Germinal center (tissue), 1 donor: Measurements from ENCODE around the gene SGMS1.

Experiments used
- DNase-seq: peaks from one replicate; pipeline ENCODE4 v3.0.0; 2012; ENCODE audit warnings: mixed read lengths, low spot score

SGMS1 gene

DNA sequence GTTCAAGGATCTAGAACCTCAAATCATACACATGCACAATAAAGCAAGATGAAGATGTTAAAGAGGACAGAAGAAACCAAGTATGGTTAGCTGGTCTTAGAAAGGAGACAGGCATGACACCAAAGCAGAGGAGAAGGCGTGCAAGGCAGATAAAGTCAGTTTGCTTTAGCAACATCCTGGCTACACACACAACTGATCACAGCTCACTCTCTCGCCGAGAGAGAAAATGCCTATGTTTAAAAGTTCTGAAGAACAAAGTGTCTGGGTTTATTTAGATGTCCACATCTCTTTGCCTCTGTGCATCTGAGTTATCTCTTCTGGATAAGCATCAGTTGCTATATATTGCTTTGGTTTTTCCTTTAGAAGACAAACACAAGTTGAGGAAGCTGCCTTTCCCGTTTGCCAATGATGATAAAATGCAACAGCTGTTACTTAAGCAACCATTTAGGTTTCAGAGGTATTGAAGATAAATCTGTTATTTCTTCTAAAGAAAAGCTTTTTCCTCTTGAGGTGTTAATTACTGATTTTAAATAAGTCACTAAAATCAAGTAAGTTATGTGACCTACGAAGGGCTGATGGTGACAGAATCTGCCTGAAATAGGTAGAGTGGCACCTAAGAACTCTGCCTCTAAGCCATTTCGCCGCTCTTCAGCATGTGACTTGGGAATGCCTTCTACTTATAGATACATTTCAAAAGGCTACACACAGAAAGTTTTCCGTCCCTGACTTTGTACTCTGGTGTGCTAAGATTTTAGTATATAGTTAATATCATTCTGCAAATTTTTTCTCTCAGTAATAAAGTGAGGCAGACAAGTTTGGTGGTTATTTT lies 226.2 kb downstream of the SGMS1 start:
- no peak for DNase-seq

DNA sequence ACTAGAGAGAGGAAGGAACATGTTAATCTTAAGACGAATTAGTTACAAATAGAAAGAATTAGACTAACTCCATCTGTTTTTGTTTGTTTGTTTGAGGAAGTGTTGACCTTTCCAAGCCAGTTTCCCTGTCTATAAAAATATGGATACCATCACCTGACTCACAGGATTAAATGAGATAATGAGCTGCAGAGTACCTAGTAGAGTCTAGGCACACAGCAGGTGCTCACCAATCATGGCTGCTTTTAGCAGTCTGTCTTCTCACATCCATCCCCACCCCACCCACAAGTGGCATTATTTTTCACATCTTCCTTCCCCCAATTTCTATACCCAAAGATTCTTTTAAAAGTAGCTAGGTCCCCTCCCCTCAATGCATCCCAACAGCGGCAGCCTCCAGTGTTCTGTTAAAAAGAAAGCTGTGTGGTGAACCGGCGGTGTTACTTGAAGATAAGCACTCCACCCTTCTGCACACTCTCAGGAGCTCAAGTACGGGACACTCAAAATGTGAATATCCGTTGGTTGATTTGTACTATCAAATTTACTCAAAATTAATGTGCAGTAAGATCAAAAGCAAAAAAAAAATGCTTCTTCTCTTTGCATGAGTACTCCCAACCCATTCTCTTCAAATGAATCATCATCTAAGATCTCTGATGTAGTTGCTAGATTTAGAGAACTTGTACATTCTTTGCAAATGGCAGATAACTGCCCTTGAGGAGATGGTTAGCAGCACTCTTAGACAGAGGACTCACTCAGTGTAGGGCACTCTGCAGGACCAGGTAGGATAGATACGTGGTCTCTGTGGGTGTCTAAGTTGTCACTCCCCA lies 227.1 kb downstream of the SGMS1 start:
- DNase-seq: no peak

DNA sequence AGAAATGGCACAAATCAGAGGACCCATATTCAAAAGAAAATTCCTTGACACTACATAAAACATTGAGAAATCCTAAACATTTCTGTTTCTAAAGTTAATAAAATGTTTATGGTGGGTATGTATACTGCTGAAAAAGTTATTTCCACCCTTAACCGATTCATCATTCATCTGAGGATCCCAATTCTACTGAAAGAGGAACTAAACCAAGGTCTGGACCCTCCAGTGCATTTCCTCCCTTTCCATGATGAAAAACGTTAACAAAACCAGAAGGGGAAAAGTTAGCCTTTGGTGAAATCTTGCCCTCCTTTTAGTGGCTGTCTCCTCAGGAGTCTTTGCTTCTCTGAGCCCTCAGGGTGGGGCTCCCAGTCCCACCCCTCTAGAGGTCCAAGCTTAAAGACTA lies 227.9 kb downstream of the SGMS1 start:
- no peak for DNase-seq

DNA sequence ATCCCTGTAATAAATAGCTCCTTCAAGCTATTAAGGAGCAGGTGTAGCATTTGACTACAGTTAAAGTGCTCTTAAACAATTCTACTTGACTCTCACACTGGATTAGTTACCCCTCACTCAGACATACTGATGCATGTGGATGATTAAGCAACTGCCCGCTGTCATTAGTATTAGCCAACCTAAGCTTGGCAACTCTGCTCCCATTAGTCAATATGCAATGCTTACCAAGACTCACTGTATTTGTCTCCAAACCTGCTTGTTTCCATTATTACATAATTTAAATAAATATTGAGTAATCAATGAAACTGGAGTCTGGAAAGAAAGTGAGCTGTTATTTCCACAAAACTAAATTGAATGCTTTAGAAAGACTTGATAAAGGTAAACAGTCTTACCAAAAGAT lies 228.5 kb downstream of the SGMS1 start:
- DNase-seq: no peak

DNA sequence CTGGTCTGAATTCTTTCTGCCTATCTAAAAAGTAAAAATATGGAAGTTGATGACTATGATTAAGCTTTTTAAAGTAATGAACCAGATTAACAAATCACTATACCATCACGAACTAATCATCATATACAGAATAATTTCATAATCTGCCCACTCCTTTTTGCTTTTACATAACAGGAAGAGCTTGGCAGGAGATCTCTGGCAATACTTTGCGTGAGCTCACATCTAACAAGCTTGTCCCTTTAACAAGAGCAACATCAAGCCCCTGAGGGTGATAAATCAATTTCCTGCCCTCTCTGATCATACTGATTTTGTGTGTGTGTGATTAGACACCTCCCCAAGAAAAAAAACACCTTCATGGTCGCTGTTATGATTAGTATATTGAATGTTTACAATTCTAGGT lies 228.9 kb downstream of the SGMS1 start:
- no peak for DNase-seq

DNA sequence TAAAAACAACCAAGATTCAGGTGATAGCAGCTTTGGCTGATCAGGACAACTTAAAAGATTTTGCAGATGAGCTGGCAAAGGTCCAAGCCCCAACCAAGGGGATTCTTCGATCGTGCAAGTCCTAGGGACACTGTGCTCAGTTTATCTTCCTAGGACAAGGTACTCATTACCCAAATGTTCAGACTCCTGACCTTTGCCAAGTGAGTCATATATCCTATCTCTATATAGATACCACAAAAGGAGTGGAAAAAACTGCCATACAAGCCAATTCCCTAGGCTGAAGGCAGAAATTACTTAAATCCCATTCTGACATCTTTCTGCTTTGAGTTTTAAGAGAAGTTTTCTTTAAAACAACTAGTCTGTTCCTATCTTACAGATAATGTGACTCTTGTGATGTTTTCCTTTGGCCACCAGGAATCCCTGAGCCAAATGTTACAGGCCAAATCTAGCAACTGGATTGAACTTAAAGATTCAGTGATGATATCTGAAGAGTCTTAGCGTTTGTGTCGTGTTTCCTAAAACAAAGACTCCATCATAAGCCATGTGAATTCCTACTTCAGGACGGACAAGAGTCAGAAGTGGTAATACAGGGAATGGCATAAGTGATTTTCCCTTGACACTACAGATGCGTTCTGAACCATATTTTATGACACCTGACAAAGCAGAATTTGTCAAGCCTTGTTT lies 229.8 kb downstream of the SGMS1 start:
- no peak for DNase-seq

DNA sequence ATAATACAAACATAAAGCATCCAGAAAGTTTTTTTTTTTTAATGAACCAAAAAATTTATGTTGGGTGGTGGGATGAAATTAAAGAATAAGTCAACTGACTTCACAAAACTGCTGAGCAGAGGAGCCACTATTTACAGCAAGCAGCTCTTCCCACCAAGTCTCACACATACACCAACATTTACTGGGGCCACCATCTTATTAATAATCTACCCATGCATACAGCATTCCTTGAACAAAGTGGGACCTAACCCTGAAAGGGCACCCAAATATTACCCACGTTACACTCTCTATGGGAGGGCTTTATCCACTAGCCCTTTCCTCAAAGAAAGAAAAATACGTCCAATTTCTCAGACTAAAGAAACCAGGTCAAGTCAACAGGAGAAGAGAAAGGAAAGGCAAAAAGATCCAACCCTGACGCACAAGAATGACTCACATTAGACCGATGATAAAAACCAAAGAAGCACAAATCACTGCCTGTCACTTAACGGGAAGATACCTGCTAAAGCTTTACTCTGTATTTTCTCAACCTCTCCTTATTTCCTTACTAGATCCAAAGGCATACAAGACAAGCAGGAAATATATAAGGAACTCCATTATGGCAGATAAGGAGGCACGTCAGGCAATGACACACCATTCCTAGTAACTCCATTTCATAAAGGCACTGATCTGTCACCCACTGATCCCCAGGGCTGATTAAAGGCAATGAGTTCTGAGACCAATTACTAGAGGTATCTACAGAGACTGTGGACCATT lies 230.6 kb downstream of the SGMS1 start:
- no peak for DNase-seq

DNA sequence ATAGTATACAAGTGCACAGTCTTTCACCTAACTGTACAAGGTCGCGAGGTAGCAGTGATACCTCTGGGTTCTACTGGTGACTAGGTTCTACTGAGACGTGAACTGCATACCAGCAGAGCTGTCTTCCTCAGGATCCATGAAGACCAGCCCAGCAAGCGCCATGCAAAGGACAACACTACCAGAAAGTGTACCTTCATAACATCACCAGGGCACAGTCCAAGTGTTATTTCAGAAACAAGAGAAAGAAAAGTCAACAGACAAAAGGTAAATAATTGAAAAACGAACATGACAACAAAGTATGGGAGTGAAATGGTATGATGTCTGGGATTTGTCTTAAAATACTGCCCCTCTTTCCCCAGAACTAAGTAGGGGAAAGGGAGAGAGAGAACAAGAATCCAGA lies 231.3 kb downstream of the SGMS1 start:
- no peak for DNase-seq

DNA sequence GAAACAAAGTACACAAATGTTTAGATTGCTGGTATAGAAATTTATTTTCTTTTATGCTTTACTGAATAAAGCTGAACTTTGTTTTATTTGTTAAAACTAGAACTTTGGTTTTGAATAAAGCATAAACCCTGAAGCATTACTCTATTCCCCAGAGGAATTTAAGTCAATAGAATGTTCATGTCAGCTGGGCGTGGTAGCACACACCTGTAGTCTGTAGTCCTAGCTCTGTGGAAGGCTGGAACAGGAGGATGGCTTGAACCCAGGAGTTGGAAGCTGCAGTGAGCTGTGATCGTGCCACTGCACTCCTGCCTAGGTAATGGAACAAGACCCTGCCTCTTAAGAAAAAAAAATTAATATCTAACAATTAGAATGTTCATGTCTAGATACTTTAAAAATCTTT lies 233.5 kb downstream of the SGMS1 start:
- no peak for DNase-seq

DNA sequence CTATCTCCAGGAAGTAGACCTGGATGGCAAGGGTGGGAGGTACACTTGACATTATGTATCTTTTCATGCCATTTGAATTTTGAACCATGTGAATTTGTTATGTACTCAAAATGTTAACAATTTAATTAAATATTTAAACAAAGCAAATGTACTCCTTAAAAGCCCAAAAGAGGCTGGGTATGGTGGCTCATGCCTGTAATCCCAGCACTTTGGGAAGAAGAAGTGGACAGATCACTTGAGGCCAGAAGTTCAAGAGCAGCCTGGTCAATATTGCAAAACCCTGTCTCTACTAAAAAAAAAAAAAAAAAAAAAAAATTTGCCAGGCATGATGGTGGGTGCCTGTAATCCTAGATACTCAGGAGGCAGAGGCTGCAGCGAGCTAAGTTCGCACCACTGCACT lies 235.6 kb downstream of the SGMS1 start:
- no peak for DNase-seq

DNA sequence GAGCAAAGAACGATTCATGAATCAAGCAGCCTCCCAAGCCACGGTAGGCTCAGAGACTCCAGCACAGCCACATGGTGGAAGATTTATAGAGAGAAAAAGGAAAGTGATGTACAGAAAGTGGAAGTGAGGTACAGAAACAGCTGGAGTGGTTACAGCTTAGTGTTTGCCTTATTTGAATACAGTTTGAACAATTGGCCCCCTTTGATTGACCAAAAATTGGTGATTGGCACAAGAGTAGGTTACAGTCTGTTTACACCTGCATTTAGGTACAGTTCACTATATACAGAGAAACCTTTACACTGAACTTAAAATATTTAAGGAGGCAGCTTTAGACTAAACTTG lies 236.1 kb downstream of the SGMS1 start:
- no peak for DNase-seq

DNA sequence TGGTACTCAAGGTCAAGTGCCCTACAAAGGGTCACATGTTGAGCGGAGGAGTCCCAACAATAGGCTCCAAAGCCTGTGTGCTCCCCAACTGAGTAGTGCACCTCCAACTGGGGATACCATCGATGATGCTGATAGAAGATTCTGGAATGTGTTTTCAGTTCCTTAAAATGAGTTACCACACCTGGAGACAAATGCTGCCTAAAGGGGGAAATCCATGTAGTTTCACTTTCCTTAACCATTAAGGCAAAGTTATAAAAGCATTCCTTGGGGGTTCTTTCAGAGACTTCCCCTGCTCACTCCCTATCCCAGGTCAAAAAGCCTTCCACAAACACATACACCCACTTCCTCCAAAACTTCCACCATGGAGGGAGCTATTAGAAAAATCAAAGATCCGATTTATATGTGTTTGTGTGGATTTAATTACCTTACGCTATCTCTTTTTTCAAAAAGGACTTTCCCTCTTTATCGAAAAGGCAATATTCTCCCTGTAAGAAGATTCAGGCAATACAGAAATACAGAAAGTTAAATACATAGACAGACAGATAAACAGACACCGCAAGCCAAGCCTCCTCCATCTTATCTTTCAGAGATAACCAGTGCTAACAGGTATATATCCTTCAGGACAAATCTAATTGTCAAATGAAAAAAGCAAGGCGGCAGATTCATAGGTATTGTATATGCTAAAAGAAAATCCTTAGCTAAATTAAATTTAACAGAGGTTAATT lies 236.6 kb downstream of the SGMS1 start:
- no peak for DNase-seq

DNA sequence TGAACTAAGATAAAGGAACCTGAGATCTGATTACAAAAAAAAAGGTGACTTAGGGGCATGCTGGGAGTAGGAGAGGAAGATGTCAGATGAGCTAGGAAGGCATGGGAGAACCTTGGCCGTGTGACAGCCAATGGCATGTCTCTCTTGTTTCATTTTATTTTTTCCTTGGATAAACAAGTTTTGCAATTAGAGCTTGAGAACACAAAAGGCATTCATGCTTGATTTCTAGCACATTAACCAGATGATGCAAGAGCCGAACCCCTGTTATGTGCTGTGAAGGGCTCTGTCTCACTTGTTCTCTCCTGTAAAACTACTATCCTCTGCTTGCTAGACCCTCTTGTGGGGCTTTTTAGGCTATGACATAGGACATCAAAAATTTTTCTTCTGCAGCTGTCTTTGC lies 238.1 kb downstream of the SGMS1 start:
- DNase-seq: no peak

DNA sequence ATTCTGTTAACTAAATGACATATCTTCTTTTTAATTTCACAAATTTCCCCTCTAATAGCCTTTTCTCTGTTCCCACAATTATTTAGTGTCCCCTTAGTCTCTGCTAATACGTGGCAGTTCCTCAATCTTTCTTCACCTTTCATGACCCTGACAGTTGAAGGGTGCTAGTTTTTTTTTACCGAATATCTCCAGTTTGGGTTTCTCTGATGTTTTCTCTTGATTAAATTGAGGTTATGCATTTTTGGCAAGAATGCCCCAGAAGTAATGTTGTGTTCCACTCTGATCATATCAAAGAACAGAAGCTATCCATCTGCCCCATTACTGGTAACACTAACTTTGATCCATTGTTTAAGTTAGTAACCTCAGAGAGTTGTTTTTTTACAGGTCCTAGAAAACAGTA lies 238.9 kb downstream of the SGMS1 start:
- DNase-seq: no peak

DNA sequence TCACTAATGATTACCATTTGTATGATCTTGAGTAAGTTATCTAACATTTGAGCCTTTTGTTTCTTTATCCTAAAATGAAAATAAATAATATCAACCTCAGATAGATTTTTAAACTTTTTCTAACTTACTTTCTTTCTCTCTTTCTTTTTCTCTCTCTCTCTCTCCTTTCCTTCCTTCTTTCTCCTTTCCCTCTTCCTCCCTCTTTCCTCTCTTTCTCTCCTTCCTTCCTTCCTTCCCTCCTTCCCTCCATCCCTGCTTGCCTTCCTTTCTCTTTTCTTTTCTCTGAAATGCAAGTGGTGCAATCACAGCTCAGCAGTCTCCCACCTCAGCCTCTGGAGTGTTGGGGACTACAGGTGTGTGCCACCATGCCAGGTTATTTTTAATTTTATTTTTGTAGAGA lies 239.5 kb downstream of the SGMS1 start:
- no peak for DNase-seq

DNA sequence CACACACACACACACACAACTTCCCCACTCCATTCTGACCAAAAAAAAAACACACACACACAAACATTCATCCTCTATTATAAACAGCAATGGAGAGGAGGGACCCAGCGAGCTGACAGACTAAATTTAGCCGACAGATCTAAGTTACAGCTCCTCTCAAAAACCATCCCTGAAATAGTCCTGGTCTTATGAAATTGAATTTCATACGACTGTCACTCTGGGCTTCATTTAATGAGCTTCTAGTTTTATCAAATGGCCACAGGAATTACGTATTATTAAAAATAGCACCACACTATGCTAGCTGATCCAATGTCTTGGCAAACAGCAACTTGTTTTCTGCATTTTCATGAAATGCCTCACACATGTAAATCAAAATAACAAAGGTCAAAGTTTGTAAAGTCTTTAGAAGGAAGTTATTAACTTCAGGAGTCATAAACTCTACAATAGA lies 241.2 kb downstream of the SGMS1 start:
- DNase-seq: no peak

DNA sequence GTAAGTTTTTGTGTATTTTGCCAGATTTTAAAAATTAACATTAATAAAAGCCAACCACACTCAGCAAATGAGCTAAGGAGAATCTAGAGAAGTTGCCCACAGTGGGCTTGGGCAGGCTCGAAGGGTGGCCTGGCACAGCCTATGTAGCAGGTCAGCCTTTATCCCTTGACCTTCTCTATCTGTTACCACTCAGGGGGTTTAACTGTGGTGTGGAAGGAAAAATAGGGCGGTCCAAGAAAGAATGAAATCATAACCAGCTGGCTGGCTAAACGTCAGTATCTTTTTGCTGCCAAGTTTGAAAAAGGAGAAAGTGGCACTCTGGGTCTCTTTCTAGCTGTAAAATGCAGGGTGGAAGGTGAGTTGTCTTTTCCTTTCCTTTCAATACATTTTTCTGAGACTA lies 242.1 kb downstream of the SGMS1 start:
- no peak for DNase-seq

DNA sequence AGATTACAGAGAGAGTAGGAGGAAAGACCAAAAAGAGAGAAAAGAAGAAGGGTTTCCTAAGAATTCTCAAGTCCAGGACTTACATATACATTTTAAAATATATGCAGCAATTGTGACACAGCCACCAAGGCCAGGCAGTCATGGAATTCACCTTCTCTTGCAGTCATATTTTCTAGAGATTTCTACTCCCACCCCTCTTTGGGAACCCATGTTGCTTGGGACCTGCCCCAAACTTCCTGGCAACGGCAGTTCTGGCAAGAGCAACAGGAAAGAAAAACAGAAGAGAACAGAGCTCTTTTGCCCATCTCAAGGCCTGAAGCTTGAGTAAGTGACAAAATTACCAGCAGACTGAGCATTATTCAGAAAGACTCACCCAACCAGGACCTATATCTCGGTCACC lies 244.1 kb downstream of the SGMS1 start:
- DNase-seq: no peak

DNA sequence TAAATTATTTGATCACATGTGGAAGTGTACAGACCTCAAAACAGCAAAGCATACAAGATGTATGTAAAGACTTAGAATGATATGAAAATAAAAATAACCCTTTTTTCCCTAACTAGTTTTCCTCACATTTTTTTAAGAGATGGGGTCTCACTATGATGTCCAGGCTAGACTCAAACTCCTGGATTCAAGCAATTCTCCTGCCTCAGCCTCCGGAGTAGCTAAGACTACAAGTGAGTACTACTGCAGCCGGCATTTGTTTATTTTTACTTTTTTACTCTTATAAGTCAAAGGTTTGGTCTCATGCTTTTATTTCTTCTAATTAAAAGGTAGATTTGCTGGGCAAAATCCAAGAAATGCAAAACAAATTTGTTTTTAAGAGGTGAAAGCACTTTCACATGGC lies 248.0 kb downstream of the SGMS1 start:
- DNase-seq: no peak

DNA sequence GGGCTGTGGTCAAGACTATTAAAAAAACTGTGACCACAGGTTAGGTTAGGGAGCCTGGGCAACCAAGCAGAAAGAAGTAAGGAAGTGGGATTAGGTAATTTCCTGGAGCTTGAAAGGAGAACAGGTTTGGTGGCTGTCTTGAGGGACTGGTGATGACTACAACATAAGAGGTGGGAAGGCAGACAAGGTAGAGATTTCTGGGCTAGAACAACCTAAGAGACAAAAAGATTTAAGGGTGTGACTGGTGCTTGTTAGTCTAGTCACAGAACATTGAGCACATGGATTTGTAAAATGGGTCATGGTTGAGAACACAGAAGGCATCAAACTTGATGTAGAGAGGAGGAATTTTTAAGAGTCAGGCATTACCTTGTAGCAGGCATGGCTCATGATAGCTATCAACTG lies 248.7 kb downstream of the SGMS1 start:
- DNase-seq: no peak

DNA sequence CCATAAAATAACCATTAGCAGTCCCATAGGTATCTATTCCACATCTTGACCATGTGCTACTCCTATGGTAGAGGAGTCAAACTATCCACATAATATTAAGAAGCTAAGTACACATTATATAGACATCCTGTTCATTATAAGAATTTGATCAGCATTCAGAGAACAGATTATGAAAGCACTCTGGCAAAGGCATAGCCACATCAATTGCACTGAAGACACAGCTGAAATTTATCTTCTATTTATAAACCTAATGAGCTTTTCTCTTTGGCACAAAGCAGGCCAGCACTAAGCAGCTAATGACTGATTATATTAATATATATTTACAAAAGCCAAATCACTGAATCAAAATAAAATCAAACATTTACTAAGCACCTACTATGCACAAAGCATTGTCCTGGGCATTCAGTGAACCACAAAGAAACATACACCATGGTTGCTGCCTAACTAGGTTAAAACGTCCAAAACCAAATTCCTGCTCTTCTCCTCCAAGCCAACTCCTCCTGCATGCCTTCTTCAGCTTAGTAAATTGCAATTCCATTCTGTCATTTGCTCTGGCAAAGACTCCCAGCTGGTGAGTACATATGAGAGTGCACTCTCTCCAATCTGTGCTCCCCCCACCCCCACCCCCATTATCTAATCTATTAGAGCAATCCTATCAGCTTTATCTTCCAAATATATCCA lies 249.8 kb downstream of the SGMS1 start:
- DNase-seq: no peak
